Stomach (tissue), 4 donors: Measurements from ENCODE around the gene ABCA5.

Source experiments
- CTCF ChIP-seq, 7 experiments: fragments of 450-650 bp in 4 of 7; fragments of 200-600 bp in 3 of 7; sonication (generic) in 3 of 7; IDR thresholded peaks; one replicate each; pipeline ENCODE4 v1.5.1; 2016 to 2019; ENCODE audit warnings: antibody characterized with exemption in 7 of 7, control low read depth in 2 of 7, mild to moderate bottlenecking in 1 of 7
- POLR2A ChIP-seq, 4 donors: fragments of 450-650 bp; IDR thresholded peaks; one replicate each; pipeline ENCODE4 v1.6.1; 2016; ENCODE audit warnings: antibody characterized with exemption in 4 of 4, control low read depth in 2 of 4, mild to moderate bottlenecking in 1 of 4, moderate library complexity in 1 of 4
- POLR2AphosphoS5 ChIP-seq, 3 donors: sonication (generic); formaldehyde crosslinking; IDR thresholded peaks; one replicate each; pipeline ENCODE4 v1.6.1; 2016; ENCODE audit warnings: antibody characterized with exemption in 3 of 3

- TF ChIP-seq CTCF (IDR thresholded peaks at IDR 0.05) (no peak), POLR2A (IDR thresholded peaks at IDR 0.05) (no peak), POLR2AphosphoS5 (IDR thresholded peaks at IDR 0.05) (no peak)
Observed at GRCh38 chr17:69245617-69246016, 81.3 kb downstream of the ABCA5 start.
